ENCODE results near the gene DISC1.
"Not testable (repeated sequence)": the region's sequence is repeated elsewhere in the genome, so short reads cannot be mapped to it uniquely, and the experiment has no call there.

Gene DISC1

DNA sequence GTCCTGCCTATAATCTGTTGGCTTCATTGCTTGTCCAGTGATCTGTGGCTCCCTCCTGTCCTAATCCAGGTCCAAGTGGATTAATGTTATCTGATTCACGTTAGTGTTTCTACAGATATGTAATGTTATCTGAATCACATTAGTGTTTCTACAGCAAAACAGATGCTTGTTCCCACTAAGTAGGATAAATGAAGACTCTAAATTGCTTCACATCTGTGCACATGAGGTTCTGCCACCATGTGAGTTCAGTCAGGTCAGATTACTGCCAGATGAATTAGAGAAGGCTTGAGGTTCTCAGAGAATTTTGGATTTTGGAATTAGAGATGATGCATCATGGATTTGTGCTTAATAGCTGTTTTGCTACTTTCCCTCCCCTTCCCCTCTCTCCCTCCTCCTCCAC is 13.2 kb downstream of the DISC1 start:
- DNase-seq: no peak

DNA sequence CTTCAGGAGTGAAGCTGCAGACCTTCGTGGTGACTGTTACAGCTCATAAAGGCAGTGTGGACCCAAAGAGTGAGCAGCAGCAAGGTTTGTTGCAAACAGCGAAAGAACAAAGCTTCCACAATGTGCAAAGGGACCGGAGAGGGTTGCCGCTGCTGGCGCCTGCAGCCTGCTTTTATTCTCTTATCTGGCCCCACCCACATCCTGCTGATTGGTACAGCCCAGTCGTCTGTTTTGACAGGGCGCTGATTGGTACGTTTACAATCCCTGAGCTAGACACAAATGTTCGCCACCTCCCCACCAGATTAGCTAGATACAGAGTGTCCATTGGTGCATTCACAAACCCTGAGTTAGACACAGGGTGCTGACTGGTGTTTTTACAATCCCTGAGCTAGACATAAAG is 14.9 kb downstream of the DISC1 start:
- not testable (repeated sequence) for DNase-seq

DNA sequence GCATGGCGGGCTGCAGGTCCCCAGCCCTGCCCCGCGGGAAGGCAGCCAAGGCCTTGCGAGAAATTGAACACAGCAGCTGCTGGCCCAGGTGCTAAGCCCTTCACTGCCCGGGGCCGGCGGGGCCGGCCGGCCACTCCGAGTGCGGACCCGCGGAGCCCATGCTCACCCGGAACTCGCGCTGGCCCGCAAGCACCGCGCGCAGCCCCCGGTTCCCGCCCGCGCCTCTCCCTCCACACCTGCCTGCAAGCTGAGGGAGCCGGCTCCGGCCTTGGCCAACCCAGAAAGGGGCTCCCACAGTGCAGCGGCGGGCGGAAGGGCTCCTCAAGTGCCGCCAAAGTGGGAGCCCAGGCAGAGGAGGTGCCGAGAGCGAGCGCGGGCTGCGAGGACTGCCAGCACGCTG is 15.5 kb downstream of the DISC1 start:
- not testable (repeated sequence) for DNase-seq

DNA sequence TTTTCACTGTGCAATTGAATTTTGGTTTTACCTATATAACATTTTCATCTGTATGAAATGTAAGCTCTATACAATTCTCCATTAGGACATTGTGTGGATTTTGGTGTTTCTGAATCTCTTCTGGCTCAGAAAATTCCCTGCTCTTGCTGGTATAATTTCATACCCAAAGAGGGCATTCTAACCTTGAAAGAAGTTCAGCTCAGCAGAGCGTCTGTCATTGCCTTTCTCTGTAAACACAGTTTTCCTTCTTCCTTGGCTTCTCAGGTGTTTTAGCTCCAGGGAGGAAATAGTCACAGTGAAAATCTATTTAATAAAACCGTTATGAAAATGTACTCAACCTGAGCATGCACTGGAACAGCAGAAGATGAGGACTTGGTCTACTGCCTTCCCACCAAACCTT is 16.0 kb downstream of the DISC1 start:
- DNase-seq: no peak

DNA sequence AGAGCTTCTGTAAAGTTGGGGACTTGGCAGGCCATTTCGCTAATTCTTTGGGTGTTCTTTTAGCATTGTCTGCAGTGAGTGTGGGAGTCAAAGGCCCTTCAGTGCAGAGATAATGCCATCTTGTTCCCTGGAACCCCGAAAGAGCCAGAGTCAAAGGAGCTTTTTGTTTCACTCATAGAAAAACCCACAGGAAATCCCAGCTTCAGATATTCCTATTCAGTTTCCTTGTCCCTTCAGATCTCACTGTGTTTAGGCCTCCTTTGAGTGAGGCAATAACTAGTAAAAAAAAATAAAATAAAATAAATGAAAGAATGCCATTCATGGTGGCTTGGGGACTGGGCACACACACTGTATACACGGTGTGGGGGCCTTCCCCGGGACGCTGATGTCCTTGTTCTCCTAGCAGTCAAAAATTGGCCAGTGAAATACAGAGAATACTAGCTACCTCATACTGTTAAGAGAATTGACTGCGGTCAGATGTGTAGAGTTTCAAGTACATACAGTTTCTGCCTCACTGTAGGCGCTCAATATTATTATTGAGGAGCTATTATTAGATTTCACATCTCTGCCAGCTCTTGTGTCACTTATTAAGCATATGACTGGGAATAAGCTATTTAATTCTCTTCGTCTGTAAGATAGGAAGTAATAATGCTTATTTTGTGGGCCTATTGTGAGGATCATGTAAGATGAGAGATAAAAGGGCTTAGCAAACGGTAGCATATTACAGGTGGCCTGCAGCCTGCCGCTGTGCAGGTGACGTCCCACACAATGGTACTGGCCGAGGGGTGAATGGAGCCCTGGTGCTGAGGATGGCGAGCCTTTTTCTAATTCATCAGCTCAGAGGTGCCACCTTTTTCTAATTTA is 16.7 kb downstream of the DISC1 start:
- DNase-seq: peak in 10 of 14 donors; percentile 21 to 60 (median 34)

DNA sequence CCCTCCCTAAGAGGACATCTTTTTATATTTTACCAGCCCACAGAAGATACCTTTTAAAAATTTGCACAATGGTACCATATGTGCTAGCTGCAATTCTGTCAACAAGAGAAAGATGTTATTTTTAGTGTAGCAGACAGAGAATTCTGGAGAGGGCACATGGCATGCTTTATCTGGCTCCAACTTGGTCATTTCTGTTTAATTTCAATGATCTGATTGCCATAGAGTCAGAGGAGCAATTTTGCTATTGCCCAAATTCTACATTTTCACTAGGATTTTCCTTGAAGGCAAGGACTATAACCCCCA is 17.3 kb downstream of the DISC1 start:
- DNase-seq: no peak

DNA sequence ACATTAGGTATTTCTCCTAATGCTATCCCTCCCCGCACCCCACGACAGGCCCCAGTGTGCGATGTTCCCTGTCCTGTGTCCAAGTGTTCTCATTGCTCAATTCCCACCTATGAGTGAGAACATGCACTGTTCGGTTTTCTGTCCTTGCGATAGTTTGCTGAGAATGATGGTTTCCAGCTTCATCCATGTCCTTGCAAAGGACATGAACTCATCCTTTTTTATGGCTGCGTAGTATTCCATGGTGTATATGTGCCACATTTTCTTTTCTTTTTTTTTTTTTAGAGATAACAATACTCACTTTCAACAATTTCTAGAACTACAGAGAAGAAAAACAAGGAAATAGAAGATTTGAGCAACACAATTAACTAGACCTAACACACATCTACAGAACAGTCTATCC is 19.0 kb downstream of the DISC1 start:
- DNase-seq: not testable (repeated sequence)

DNA sequence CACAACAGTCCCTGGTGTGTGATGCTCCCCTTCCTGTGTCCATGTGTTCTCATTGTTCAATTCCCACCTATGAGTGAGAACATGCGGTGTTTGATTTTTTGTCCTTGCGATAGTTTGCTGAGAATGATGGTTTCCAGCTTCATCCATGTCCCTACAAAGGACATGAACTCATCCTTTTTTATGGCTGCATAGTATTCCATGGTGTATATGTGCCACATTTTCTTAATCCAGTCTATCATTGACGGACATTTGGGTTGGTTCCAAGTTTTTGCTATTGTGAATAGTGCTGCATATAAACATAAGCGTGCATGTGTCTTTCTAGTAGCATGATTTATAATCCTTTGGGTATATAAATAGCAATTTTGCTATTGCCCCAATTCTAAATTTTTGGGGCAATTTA is 19.6 kb downstream of the DISC1 start:
- not testable (repeated sequence) for DNase-seq

DNA sequence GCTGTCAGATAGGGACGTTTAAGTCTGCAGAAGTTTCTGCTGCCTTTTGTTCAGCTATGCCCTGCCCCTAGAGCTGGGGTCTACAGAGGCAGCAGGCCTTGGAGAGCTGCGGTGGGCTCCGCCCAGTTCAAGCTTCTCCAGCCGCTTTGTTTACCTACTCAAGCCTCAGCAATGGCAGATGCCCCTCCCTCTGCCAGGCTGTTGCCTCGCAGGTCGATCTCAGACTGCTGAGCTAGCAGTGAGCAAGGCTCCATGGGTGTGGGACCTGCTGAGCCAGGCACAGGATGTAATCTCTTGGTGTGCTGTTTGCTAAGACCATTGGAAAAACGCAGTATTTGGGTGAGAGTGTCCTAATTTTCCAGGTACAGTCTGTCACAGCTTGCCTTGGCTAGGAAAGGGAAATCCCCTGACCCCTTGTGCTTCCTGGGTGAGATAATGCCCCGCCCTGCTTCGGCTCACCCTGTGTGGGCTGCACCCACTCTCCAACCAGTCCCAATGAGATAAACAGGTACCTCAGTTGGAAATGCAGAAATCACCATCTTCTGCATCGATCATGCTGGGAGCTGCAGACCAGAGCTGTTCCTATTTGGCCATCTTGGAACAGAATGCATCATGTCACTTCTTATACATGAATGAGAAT is 25.2 kb downstream of the DISC1 start:
- not testable (repeated sequence) for DNase-seq

DNA sequence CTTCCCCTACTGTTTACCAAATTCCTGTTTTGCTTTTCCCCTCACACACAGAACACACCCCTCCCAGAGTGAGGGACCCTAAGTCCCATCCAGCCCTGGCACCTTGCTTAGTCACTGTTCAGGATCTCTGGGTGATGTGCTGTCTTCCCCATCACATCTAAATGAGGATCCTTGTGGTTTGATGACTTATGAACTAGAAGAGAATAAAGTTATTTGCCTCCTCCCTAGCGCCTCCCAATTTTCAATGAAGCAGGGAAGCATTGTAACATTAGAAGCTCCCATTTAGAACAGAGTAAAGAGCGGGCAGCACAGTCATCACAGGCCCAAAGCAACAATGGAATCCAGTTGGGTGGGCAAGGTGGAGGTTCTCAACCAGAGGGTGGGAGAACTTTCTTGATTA is 27.0 kb downstream of the DISC1 start:
- DNase-seq: no peak

DNA sequence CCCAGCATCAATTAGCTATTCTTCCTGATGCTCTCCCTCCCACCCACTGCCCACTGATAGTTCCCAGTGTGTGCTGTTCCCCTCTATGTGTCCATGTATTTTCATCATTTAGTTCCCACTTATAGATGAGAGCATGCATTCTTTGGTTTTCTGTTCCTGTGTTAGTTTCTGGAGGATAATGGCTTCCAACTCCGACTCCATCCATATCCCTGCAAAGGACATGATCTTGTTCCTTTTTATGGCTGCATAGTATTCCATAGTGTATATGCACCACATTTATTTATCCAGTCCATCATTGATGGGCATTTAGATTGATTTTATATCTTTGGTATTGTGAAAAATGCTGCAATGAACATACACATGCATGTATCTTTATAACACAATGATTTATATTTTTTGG is 30.2 kb downstream of the DISC1 start:
- DNase-seq: no peak

DNA sequence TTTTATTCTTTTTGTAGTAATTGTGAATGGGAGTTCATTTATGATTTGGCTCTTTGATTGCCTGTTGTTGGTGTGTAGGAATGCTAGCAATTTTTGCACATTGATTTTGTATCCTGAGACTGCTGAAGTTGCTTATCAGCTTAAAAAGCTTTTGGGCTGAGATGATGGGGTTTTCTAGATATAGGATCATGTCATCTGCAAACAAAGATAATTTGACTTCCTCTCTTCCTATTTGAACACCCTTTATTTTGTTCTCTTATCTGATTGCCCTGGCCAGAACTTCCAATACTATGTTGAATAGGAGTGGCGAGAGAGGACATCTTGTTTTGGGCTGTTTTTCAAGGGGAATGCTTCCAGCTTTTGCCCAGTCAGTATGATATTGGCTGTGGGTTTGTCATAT is 31.6 kb downstream of the DISC1 start:
- DNase-seq: not testable (repeated sequence)

DNA sequence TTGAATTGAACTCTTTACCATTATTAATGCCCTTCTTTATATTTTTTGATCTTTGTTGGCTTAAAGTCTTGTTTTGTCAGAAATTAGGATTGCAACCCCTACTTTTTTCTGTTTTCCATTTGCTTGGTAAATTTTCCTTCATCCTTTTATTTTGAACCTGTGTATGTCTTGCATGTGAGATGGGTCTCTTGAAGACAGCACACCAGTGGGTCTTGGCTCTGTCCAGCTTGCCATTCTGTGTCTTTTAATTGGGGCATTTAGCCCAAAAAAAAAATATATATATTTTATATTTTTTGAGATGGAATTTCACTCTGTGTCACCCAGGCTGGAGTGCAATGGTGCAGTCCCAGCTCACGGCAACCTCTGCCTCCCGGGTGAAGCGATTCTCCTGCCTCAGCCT is 33.6 kb downstream of the DISC1 start:
- DNase-seq: no peak

DNA sequence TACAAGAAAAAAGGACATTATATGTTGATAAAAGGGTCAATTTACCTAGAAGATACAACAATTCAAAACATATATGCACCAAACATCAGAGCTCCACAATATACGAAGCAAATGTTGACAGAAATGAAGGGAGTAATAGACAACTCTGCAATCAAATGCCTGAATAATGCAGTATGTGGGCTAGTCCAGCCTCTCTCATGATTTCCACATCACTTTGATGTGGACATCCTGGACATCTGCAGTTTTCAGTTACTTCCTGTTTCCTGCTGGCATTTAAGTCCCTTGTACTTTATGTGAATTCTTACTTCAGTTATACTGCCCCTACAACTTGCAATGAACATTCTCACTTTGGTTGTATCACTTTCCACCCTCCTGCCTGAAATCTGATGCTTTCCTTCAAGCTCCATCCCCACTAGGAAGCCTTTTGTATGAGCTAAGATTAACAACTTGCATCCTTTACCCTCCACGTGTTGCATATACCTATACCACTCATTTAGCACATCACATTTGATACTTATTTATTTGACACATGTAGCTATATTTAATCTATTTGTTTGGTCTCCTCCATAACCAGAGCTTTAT is 36.7 kb downstream of the DISC1 start:
- no peak for DNase-seq

DNA sequence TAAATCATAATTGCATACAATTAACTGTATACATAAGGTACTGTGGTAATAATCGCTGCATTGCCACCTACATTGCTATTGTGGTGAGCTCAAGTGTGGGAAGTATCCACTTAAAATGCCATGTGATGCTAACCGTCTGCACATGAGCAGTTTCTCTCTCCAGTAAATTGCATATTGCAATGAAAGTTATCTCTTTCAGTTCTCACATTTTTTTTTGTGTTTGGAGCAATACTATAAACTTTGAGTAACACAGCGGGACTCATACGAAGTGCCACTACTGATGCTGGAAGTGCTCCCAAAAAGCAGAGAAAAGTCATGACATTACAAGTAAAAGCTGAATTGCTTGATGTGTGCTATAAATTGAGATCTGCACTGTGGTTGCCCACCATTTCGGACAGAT is 38.5 kb downstream of the DISC1 start:
- no peak for DNase-seq

DNA sequence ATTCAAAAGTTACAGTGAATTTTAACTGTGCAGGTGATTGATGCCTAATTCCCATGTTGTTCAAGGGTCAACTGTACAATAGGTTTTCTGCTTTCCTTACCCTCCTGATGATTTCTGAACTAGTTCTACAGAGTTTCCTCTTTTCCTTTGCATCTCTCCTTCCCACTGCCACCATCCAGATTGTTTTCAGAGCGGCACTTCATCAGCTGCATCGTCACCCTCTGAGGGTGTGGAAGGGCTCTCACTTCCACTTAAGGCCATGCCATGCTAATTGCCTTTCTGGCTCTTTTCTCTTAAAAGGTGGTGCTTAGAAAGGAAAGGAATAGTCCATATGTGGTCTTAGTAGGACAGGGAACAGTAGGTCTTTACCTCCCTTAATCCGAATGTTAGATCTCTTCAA is 39.1 kb downstream of the DISC1 start:
- DNase-seq: no peak

DNA sequence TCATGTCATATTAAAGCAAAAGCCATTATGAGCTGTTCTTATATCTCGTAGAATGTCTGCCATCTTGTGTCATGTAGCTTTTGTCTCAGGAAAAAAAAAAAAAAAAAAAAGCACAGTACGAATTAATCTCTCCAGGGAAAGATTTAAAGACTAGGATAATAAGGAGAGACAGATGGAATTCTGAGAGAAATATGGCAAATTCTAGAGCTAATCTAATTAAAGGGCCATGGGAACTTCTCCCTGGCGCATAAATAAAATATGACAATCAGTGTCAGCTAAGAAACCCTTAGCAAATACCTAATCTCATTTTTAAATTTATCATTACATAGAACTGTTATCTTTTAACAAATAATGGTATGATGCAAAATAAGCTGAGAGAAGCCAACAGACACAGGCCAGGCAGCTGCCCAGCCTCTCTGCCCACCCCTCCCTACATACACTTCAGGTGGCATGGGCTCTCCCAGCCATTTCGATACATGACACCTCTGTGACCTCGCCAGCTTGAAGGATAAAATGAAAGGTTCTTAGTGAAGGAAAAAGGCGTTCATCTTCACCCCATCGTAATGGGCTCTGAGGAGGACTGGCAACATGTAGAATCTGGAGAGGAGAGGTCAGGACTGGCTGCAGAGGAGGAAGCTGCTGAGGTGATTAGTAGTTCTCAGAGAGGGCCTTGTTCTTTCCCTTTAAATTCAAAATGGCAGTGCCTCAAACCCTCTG is 39.8 kb downstream of the DISC1 start:
- DNase-seq: no peak

DNA sequence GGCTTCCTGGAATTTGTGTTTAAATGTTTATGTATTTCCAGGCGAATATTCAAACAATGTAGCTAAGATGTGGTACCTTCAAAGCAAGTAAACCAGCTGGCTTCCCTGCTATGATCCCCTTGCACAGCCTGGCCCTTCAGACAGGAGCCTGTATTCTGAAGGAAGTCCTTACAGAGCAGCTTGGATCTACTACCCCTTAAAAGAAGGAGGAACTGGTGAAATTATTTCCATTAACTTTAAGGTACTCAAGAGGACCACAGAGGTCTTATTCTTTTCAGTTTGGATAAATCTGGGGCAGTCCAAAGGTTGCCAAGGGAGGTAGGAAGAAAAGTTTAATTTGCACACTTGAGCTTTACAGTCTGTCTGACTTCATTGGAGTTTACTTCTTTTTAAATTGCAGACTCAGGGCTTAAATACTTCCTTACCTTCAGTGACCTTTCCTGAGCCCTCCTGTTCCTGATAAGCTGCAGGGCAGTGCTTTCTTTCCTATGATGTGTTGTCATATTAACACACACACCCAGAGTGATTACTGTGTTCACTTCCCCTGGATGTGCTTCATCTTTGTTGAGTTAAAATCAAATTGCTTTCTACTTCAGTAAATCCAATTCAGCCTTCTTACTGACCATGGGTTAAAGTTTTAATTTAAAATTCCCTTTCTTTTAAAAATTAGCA is 40.5 kb downstream of the DISC1 start:
- no peak for DNase-seq

DNA sequence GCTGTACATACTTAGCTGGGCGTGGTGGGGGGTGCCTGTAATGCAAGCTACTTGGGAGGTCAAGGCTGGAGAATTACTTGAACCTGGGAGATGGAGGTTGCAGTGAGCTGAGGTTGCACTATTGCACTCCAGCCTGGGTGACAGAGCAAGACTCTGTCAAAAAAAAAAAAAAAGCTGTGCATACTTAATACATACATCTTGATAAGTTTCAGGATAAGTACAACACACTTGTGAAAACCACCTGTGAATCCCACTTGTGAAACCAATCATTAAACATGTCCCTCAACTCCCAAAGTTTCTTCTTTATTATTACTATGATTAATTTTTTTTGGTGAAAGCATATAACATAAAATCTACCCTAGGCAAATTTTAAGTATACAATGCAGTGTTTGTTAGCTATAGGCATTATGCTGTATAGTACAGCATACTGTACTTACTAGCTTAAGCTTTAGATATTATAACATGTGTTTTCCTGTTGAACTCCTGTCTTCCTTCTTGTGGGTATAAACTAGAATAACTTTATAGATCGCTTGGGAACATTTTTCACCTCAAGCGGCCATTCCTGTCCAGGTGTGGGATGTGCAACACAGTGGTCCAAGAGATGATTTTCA is 41.4 kb downstream of the DISC1 start:
- DNase-seq: no peak

DNA sequence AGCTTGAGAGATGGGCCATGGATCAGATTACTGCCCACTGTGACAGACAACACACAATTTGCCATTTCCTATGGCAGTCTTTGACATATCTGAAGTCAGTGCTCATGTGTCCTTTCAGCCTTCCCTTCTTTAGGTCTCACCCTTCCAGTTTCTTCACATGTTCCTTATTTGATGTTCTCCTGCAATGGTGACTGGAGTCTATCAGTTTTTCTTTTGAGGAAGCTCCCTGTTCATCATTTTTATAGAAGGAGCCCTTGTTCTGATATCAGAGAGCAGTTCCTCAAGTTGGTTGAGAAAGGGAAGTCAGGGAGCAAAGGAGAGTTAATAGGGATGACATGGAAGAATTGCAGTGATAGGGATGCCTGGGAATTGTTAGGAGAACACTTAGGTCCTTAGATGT is 42.2 kb downstream of the DISC1 start:
- DNase-seq: no peak

DNA sequence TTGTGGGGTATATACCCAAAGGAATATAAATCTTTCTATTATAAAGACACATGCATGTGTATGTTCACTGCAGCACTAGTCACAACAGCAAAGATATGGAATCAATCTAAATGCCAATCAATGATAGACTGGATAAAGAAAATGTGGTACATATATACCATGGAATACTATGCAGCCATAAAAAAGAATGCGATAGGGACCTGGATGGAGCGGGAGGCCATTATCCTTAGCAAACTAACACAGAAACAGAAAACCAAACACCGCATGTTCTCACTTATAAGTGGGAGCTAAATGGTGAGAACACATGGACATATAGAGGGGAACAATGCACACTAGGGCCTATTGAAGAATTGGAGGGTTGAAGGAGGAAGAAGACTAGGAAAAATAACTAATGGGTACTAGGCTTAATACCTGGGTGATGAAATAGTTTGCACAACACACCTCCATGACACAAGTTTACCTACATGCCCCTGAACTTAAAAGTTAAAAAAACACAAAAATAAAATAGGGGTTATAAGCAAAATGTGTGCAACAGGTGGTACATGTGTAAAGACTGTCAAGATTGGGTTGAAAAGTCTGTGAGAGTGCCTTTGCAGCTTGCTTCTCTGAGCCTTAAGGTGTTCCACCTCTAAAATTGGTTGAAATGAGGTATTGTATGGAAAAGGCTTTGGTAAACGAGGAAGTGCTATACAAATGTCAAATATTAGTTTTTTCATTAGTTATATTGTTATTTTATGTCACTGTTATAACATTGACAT is 43.5 kb downstream of the DISC1 start:
- not testable (repeated sequence) for DNase-seq

DNA sequence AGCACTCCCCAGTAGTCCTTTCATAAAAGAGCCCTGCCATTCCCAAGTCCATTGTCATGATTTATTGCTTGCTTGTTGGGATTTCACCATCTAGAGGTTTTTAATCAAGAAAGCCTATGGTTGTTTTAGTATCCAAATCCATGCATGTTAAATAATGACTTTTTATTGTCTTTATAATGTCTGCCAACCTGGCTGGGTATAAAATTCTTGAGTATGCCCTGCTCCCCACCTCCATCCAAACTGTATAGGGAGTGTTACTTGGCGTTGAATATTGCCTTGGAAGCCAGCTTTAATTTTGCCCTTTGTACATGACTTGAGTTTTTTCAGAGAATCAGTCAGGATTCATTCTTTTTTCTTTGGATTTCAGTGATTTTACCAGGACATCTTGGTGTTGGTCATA is 44.2 kb downstream of the DISC1 start:
- no peak for DNase-seq

Data from C1 segment of cervical spinal cord (tissue), 14 donors.